ENCODE measurements around the gene ANKRD10. TPM values are rescaled to one million over a fixed set of nuclear protein-coding genes. Genes with fewer than 3 reads are reported as not detected.

The ANKRD10 gene
- total RNA-seq, 1 donor, result 60.5 TPM

DNA sequence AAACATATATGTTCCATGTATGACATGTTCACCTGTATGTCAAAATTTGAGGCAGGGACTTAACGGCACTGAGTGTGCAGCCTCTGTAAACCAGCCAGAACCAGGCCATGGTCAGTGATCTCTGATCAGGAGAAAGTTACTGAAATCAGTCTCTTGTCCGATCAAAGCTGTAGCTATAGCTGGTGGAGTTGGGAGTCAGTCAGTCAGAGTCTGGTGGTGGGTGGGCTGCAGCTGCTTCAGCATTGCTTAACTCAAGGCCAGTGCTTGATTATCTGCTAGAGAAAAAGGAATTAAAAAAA lies 78.3 kb downstream of the ANKRD10 start:
- TF ChIP-seq CTCF (IDR thresholded peaks at IDR 0.05; ENCODE audit: insufficient read depth, low read depth, low read length), result no peak
- no peak overlapping the region for H3K4me3 ChIP-seq (ENCODE audit: low read depth, low read length)
- no peak for DNase-seq (ENCODE audit: low read depth)

GRCh38 chr13:110835721-110836604 lies 78.9 kb downstream of the ANKRD10 start:
- TF ChIP-seq CTCF (IDR thresholded peaks at IDR 0.05; ENCODE audit: insufficient read depth, low read depth, low read length), result no peak
- no peak overlapping the region for H3K4me3 ChIP-seq (ENCODE audit: low read depth, low read length)
- peak; percentile 51 for DNase-seq (ENCODE audit: low read depth)

GRCh38 chr13:110834572-110834971 lies 80.3 kb downstream of the ANKRD10 start:
- DNase-seq (ENCODE audit: low read depth), result no peak
- TF ChIP-seq CTCF (IDR thresholded peaks at IDR 0.05; ENCODE audit: insufficient read depth, low read depth, low read length), result no peak
- H3K4me3 ChIP-seq (ENCODE audit: low read depth, low read length), result no peak overlapping the region

DNA sequence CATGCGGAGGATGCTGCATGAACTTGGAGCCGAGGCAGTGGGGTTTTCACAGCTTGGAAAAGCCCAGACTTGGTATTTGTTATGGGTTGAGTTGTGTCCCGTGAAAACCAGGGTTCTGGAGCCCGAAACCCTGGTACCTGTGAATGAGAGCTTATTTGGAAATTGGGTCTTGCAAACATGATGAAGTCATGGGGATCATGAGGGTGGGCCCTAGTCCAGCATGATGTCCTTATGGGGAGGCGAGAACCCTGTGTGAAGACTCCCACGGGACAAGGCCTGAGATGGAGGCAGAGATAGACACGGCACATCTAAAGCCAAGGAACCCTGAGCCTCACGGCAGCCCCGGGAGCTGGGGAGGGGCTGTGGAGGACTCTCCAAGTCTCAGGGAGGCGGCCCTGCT lies 82.3 kb downstream of the ANKRD10 start:
- no peak for TF ChIP-seq CTCF (IDR thresholded peaks at IDR 0.05; ENCODE audit: insufficient read depth, low read depth, low read length)
- H3K4me3 ChIP-seq (ENCODE audit: low read depth, low read length), result no peak overlapping the region

GRCh38 chr13:110832205-110832479 lies 82.7 kb downstream of the ANKRD10 start:
- DNase-seq (ENCODE audit: low read depth), result no peak
- TF ChIP-seq CTCF (IDR thresholded peaks at IDR 0.05; ENCODE audit: insufficient read depth, low read depth, low read length), result no peak
- H3K4me3 ChIP-seq (ENCODE audit: low read depth, low read length), result no peak overlapping the region

More for the DNA sequence above, 82.3 kb downstream of the ANKRD10 start:
- DNase-seq (ENCODE audit: low read depth), result no peak

GRCh38 chr13:110831437-110832204 lies 83.2 kb downstream of the ANKRD10 start:
- no peak for TF ChIP-seq CTCF (IDR thresholded peaks at IDR 0.05; ENCODE audit: insufficient read depth, low read depth, low read length)
- no peak for DNase-seq (ENCODE audit: low read depth)

More at GRCh38 chr13:110831437-110832204, 83.2 kb downstream of the ANKRD10 start:
- H3K4me3 ChIP-seq (ENCODE audit: low read depth, low read length), result no peak overlapping the region

Data from fibroblast of villous mesenchyme (primary cell).